MM.1S (cell line): ENCODE data around the gene CHRNA7.
"Not testable (repeated sequence)": the region's sequence is repeated elsewhere in the genome, so short reads cannot be mapped to it uniquely, and the experiment has no call there.

Source experiments
- EZH2 ChIP-seq: fragments of 300-600 bp; sonication (generic); optimal IDR thresholded peaks from 2 replicates; pipeline ENCODE3; 2017; ENCODE audit warnings: low read depth, mild to moderate bottlenecking, antibody characterized with exemption, low read length, mixed read lengths
- EZH2phosphoT487 ChIP-seq: fragments of 300-600 bp; sonication (generic); IDR thresholded peaks from 2 replicates; pipeline ENCODE4 v1.6.1; 2018; ENCODE audit warnings: antibody characterized with exemption, low read length
- TF ChIP-seq, protein P1 (sequence below): fragments of 300-600 bp; sonication (generic); IDR thresholded peaks from 2 replicates; pipeline ENCODE4 v1.5.1; 2016; ENCODE audit warnings: antibody characterized with exemption, low read length, mixed read lengths

DNA sequence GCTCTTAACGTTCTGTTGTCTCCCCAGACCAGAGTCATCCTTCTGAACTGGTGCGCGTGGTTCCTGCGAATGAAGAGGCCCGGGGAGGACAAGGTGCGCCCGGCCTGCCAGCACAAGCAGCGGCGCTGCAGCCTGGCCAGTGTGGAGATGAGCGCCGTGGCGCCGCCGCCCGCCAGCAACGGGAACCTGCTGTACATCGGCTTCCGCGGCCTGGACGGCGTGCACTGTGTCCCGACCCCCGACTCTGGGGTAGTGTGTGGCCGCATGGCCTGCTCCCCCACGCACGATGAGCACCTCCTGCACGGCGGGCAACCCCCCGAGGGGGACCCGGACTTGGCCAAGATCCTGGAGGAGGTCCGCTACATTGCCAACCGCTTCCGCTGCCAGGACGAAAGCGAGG, 137.6 kb downstream of the CHRNA7 start:
- TF ChIP-seq, protein P1, sequence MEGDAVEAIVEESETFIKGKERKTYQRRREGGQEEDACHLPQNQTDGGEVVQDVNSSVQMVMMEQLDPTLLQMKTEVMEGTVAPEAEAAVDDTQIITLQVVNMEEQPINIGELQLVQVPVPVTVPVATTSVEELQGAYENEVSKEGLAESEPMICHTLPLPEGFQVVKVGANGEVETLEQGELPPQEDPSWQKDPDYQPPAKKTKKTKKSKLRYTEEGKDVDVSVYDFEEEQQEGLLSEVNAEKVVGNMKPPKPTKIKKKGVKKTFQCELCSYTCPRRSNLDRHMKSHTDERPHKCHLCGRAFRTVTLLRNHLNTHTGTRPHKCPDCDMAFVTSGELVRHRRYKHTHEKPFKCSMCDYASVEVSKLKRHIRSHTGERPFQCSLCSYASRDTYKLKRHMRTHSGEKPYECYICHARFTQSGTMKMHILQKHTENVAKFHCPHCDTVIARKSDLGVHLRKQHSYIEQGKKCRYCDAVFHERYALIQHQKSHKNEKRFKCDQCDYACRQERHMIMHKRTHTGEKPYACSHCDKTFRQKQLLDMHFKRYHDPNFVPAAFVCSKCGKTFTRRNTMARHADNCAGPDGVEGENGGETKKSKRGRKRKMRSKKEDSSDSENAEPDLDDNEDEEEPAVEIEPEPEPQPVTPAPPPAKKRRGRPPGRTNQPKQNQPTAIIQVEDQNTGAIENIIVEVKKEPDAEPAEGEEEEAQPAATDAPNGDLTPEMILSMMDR: not testable (repeated sequence)
- TF ChIP-seq EZH2phosphoT487, EZH2: not testable (repeated sequence)
